Effector memory CD8-positive, alpha-beta T cell (primary cell): Measurements from ENCODE around the gene GNS.
A peak's percentile ranks its signal among the peaks of the same experiment; 100 is the strongest.
"Not testable (repeated sequence)": the region's sequence is repeated elsewhere in the genome, so short reads cannot be mapped to it uniquely, and the experiment has no call there.

Experiments used
- ATAC-seq: fragments of 150-1000 bp; cut with Tn5 transposase; replicated peaks from 2 replicates; pipeline ENCODE4 v1.10.0; 2021; ENCODE audit warnings: mild to moderate bottlenecking, moderate library complexity
- DNase-seq, 3 experiments: peaks; one replicate each; pipeline ENCODE4 v3.0.0; 2021
- H3K27ac Mint-ChIP-seq, 2 donors: one replicate each; pipeline ENCODE4 v1.8.0; 2022; ENCODE audit warnings: mild to moderate bottlenecking in 2 of 2, mixed read lengths in 2 of 2, moderate library complexity in 2 of 2
- H3K27me3 Mint-ChIP-seq, 2 donors: one replicate each; pipeline ENCODE4 v1.8.0; 2022; ENCODE audit warnings: mixed read lengths in 2 of 2
- H3K36me3 Mint-ChIP-seq: one replicate; pipeline ENCODE4 v1.8.0; 2022; ENCODE audit warnings: mild to moderate bottlenecking, moderate library complexity, mixed read lengths; ENCODE audit not compliant: insufficient read depth
- H3K4me1 Mint-ChIP-seq, 2 donors: one replicate each; pipeline ENCODE4 v1.8.0; 2022; ENCODE audit warnings: low read depth in 2 of 2, mixed read lengths in 2 of 2
- H3K4me3 Mint-ChIP-seq, 2 donors: one replicate each; pipeline ENCODE4 v1.8.0; 2022; ENCODE audit warnings: mild to moderate bottlenecking in 2 of 2, mixed read lengths in 2 of 2, moderate library complexity in 2 of 2
- H3K9me3 Mint-ChIP-seq, 2 donors: one replicate each; pipeline ENCODE4 v1.8.0; 2022; ENCODE audit warnings: mixed read lengths in 2 of 2

Gene GNS

DNA sequence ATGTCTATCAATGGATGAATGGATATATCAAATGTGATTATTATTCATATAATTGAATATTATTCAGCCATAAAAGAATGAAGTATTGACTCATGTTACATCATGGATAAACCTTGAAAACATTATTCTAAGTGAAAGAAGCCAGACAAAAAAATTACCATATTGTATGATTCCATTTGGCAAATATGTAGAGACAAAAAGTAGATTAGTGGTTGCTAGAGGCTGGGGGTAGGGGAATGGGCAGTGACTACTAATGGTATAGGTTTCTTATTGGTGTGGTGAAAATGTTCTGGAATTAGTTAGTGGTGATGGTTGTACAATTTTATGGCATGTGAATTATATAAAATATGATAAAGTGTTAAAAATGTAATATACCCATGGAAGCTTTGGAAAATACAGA is 31.8 kb upstream of the GNS start:
- H3K36me3 Mint-ChIP-seq: no peaks in the 10 kb centered on the region
- no peak overlapping the region for H3K4me3 Mint-ChIP-seq
- DNase-seq (no peak), ATAC-seq (no peak)
- peaks cover under 1 to 10% of the 10 kb centered on the region in 2 donors for H3K27me3 Mint-ChIP-seq
- no peaks in the 10 kb centered on the region for H3K4me1 Mint-ChIP-seq
- H3K27ac Mint-ChIP-seq: no peak overlapping the region
- no peaks in the 10 kb centered on the region for H3K9me3 Mint-ChIP-seq

- peaks cover 7 to 10% of the 10 kb centered on the region in 2 donors for H3K27me3 Mint-ChIP-seq
- no peaks in the 10 kb centered on the region for H3K9me3 Mint-ChIP-seq
- ATAC-seq (no peak), DNase-seq (no peak)
- H3K4me3 Mint-ChIP-seq: no peak overlapping the region
- no peak overlapping the region for H3K27ac Mint-ChIP-seq
- no peaks in the 10 kb centered on the region for H3K36me3 Mint-ChIP-seq
- no peaks in the 10 kb centered on the region for H3K4me1 Mint-ChIP-seq
These were observed 31.0 kb upstream of the GNS start for GRCh38 chr12:64790166-64790565.

DNA sequence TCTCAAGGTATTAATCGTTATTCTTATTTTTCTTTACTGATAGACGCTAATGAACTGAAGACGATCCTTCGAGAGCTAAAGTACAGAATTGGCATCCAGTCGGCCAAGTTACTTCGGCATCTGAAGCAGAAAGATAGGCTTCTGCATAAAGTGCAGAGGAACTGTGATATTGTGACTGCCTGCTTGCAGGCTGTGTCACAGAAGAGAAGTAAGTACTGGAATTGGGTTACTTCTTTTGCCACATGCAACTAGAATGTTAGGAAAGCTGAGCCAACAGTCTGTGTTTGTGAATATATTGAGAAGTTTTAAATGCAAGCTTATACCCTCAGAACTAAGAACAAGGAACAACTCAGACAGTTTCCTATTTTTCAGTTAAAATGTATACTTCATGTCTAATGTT is 26.6 kb upstream of the GNS start:
- Mint-ChIP-seq H3K27ac (no peak overlapping the region), H3K27me3 (peaks cover 39% of the 10 kb centered on the region in 2 donors), H3K4me1 (peaks cover 10 to 12% of the 10 kb centered on the region in 2 donors), H3K36me3 (no peaks in the 10 kb centered on the region), H3K4me3 (no peak overlapping the region), H3K9me3 (no peaks in the 10 kb centered on the region)
- ATAC-seq (no peak), DNase-seq (no peak)

DNA sequence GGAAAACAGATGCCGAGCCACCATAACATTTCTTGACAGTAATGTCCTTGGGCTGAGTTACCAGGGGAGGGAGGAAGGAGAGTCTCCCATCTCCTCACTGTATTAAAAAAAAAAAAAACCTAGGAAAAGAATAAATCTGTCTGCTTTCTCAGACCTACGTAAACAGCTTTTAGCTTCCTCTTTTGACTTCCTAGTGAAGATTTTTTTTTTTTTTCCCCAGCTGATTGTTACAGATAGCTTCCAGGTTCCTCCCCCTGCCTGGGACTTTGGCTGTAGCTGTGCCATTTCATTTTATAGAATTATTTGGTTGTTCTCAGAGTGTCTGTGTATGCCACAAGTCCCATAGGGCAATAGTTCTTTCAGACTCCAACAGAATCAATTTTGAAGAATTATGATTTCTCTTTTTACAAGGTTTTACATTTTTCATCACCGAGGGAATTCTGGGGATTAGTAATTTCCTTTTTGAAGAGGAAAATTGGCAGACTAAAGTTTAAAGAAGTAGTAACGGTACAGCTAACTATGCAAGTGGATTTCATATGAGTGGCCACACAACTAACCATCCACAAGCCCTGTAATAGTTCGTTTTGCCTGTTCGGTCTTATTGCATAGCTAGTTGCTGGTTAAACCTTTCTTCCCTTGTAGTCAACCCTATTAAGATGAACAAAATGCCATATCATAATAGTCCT is 23.1 kb upstream of the GNS start:
- H3K36me3 Mint-ChIP-seq: no peaks in the 10 kb centered on the region
- peaks cover 2% of the 10 kb centered on the region in 2 donors for H3K9me3 Mint-ChIP-seq
- peaks cover 10 to 15% of the 10 kb centered on the region in 2 donors for H3K4me1 Mint-ChIP-seq
- H3K27ac Mint-ChIP-seq: no peak overlapping the region
- ATAC-seq (no peak), DNase-seq (no peak)
- H3K27me3 Mint-ChIP-seq: peaks cover 63 to 67% of the 10 kb centered on the region in 2 donors
- peak overlapping the region; percentile 80 to 87 for H3K4me3 Mint-ChIP-seq

- Mint-ChIP-seq H3K4me1 (peaks cover 10 to 15% of the 10 kb centered on the region in 2 donors), H3K36me3 (no peaks in the 10 kb centered on the region), H3K27ac (no peak overlapping the region), H3K27me3 (peaks cover 71 to 75% of the 10 kb centered on the region in 2 donors), H3K4me3 (peak overlapping the region; percentile 80 to 87), H3K9me3 (peaks cover 4 to 9% of the 10 kb centered on the region in 2 donors)
- DNase-seq (no peak), ATAC-seq (peak; percentile 44)
These were observed 22.3 kb upstream of the GNS start for GRCh38 chr12:64781280-64782190.

GRCh38 chr12:64780531-64781279 is 21.5 kb upstream of the GNS start:
- Mint-ChIP-seq H3K9me3 (peaks cover 8 to 15% of the 10 kb centered on the region in 2 donors), H3K36me3 (no peaks in the 10 kb centered on the region), H3K27ac (no peak overlapping the region), H3K4me1 (peaks cover 10 to 15% of the 10 kb centered on the region in 2 donors), H3K27me3 (peaks cover 76 to 83% of the 10 kb centered on the region in 2 donors), H3K4me3 (peak overlapping the region; percentile 80 to 87)
- DNase-seq (peak in 1 of 3 experiments; percentile 8), ATAC-seq (peak; percentile 56)

GRCh38 chr12:64780132-64780530 is 20.9 kb upstream of the GNS start:
- DNase-seq (no peak), ATAC-seq (no peak)
- H3K27ac Mint-ChIP-seq: no peak overlapping the region
- peak overlapping the region; percentile 74 to 76 for H3K4me3 Mint-ChIP-seq
- H3K36me3 Mint-ChIP-seq: no peaks in the 10 kb centered on the region
- peaks cover 10 to 15% of the 10 kb centered on the region in 2 donors for H3K4me1 Mint-ChIP-seq
- H3K9me3 Mint-ChIP-seq: peaks cover 11 to 16% of the 10 kb centered on the region in 2 donors
- H3K27me3 Mint-ChIP-seq: peaks cover 78 to 86% of the 10 kb centered on the region in 2 donors

- no peak overlapping the region for H3K27ac Mint-ChIP-seq
- DNase-seq: no peak
- no peak for ATAC-seq
- H3K9me3 Mint-ChIP-seq: peaks cover 11 to 16% of the 10 kb centered on the region in 2 donors
- no peaks in the 10 kb centered on the region for H3K36me3 Mint-ChIP-seq
- peaks cover 10 to 15% of the 10 kb centered on the region in 2 donors for H3K4me1 Mint-ChIP-seq
- H3K4me3 Mint-ChIP-seq: peak overlapping the region in 1 of 2 donors; percentile 74
- H3K27me3 Mint-ChIP-seq: peaks cover 78 to 82% of the 10 kb centered on the region in 2 donors
These were observed 20.3 kb upstream of the GNS start for GRCh38 chr12:64779354-64779974.

DNA sequence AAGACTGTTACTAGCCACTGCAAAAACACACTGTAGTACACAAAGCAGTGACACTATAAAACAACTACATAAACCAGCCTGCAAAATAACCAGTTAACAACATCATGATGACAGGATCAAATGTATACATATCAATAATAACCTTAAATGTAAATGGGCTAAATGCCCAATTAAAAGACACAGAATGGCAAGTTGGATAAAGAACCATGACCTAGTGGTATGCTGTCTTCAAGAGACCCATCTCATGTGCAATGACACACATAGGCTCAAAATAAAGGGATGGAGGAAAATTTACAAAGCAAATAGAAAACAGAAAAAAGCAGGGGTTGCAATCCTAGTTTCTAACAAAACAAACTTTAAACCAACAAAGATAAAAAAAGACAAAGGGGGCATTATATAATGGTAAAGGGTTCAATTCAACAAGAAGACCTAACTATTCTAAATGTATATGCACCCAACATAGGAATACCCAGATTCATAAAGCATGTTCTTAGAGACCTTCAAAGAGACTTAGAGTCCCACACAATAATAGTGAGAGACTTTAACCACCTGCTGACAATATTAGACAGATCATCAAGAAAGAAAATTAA is 16.0 kb upstream of the GNS start:
- H3K9me3 Mint-ChIP-seq: peaks cover 16% of the 10 kb centered on the region in 2 donors
- not testable (repeated sequence) for H3K36me3 Mint-ChIP-seq, H3K4me1 Mint-ChIP-seq, H3K4me3 Mint-ChIP-seq, H3K27ac Mint-ChIP-seq, DNase-seq, ATAC-seq
- H3K27me3 Mint-ChIP-seq: peaks cover 66 to 79% of the 10 kb centered on the region in 2 donors

DNA sequence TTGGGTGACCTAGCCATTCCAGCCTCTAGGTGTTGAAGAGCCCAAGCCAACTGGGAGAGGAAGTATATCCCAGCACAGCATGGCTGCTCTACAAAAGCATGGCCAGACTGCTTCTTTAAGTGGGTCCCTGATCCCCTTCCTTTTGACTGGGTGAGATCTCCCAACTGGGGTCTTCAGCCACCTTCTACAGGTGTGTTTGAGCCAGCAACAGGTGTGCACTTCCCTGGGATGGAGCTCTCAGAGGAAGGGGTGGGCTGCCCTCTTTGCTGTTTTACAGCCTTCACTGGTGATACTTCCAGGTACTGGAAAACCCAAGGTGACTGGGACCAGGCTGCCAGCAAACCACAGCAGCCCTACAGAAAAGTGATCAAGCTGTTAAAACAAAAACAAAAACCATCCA is 14.2 kb upstream of the GNS start:
- H3K27me3 Mint-ChIP-seq: peaks cover 52 to 65% of the 10 kb centered on the region in 2 donors

GRCh38 chr12:64767495-64767894 is 8.3 kb upstream of the GNS start:
- DNase-seq (no peak), ATAC-seq (no peak)
- H3K36me3 Mint-ChIP-seq: no peaks in the 10 kb centered on the region
- no peaks in the 10 kb centered on the region for H3K4me1 Mint-ChIP-seq
- no peaks in the 10 kb centered on the region for H3K9me3 Mint-ChIP-seq
- no peak overlapping the region for H3K27ac Mint-ChIP-seq
- no peak overlapping the region for H3K4me3 Mint-ChIP-seq
- peaks cover 12 to 19% of the 10 kb centered on the region in 2 donors for H3K27me3 Mint-ChIP-seq

More for the DNA sequence above, 14.2 kb upstream of the GNS start:
- Mint-ChIP-seq H3K36me3 (no peaks in the 10 kb centered on the region), H3K27ac (no peak overlapping the region), H3K4me3 (no peak overlapping the region), H3K9me3 (peaks cover 16% of the 10 kb centered on the region in 2 donors), H3K4me1 (no peaks in the 10 kb centered on the region)
- ATAC-seq (no peak), DNase-seq (no peak)

- H3K9me3 Mint-ChIP-seq: no peaks in the 10 kb centered on the region
- H3K36me3 Mint-ChIP-seq: peaks cover 8% of the 10 kb centered on the region
- H3K27ac Mint-ChIP-seq: no peak overlapping the region
- ATAC-seq (peak; percentile 26), DNase-seq (no peak)
- no peak overlapping the region for H3K4me3 Mint-ChIP-seq
- peaks cover 9 to 26% of the 10 kb centered on the region in 2 donors for H3K4me1 Mint-ChIP-seq
- no peaks in the 10 kb centered on the region for H3K27me3 Mint-ChIP-seq
These were observed 1.8 kb upstream of the GNS start for GRCh38 chr12:64760808-64761573.
